GM19324 (cell line): Measurements from ENCODE around the gene TBL2.
"Not testable (repeated sequence)": the region's sequence is repeated elsewhere in the genome, so short reads cannot be mapped to it uniquely, and the experiment has no call there.

Source experiments
- ATAC-seq: cut with Tn5 transposase; IDR thresholded peaks from one replicate; pipeline ENCODE4 v1.9.1; 2021; ENCODE audit warnings: mild to moderate bottlenecking, moderate library complexity; ENCODE audit not compliant: unreplicated experiment, low FRiP score

The TBL2 gene

DNA sequence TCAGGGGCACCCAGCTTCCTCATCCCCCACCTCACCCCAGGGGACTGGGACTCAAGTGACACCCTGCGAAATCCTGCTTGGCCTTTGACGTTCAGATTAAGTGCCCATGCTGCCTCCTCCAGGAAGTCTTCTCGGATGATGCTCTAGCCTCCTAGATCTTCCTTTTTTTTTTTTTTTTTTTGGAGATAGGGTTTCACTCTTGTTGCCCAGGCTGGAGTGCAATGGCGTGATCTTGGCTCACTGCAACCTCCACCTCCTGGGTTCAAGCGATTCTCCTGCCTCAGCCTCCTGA is 29.3 kb upstream of the TBL2 start:
- not testable (repeated sequence) for ATAC-seq

DNA sequence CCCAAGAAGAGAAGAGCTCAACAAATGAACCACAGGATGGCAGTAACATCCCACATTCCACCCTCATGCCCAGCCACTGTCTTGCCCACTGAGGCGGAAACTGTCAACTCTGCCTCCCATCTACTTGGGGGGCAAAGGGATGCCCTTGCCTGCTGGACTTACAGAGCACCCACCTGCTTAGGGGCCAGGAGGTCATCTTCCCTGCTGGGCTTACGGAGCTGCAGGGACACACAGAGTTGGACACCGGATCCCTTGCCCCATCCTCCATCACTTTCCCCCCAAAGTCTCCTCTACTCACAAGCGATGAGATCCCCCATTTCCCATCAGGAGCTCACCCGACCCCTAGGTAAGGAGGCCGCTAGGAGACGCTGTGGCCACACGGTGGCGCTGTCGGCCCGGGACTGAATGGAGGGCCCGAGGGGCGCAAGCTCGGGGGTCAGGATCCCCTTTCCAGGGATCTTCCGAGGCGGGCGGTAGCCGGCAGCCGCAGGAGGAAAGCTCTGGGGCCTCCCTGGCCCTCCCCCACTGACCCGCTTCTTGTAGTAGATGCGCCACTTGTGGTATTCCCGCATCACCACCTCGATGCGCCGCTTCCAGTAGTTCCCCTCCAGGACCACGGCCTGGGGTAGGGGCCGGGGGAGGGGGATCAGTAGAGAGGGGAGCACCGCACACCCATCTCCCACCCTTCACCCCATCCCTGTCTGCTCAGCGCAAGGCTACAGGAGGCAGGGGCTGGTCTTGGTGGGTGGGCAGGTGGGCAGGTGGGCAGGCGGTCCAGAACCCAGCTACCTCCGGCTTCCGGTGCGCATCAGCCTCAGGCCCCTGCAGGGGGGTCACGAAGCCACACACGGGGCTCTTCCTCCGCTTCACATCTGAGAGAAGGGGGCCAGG is 28.7 kb upstream of the TBL2 start:
- no peak for ATAC-seq

DNA sequence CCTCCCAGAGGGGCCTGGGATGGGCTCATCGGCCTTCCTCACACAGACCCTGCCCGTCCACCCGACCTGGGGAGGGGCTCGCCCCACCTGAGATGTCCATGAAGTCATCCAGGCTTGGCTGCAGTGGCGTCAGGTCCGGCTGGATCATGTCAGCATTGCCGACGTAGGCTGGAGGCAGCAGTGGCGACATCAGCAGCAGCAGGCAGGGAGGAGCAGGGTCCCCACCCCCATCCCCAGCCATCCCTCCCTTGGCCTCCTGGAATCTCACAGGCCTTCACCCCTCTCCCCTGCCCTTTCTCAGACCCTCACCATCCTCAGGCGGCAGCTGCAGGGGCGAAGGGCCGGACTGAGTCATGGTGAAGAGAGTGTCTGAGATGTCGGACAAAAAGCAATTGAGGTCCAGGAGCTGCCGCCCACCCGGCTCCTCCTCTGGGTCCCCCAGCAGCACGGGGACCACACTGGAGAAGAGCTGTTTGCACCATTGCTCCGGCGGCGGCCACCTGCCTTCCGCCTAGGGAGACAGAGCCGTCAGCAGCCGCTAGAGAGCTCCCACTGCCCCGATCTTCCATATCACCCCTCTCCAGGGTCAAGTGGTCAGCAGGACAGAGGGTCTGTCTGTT is 27.3 kb upstream of the TBL2 start:
- ATAC-seq, result no peak

DNA sequence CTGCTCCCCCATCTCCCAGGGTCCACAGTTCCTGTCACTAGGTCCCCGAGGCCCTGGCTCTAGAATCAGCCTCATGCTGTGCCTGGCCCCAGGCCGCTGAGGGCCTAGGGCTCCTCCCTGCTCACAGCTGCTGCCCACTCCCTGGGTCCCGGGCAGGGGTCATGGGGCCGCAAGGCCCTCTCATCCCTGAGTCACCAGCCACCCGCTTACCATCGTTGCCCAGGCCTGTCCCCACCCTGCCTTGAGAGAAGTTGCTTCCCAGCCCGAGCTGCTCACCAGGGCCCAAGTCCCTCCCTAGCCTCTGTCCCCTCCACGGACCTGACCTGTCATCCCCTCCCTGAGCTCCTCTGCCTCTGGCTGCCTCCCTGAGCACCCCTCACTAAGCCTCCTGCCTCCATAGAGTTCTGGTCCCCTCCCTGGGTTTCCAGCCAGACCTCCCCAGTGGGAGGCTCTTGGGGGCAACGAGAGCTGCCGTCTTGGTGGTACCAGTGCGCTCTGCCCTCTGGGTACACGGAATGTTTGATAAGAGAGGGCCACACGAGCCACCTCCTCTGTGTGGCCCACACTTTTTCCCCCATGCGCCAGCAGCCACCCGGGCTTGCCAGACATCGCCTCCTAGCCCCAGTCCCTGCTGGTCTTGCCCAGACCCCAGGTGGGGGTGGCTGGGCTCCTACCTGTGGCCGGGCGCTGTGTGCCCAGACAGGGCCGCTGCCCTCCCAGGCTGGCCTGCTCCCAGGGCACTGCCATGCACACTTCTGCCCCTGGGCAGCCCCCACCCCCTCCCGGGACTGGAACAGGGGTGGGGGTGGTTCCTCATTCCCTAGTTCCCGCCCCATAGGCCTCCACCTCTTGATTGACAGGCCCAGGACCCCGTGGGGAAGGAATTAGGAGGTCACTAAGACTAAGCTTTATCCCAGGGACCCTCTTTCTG is 24.6 kb upstream of the TBL2 start:
- ATAC-seq, result no peak

DNA sequence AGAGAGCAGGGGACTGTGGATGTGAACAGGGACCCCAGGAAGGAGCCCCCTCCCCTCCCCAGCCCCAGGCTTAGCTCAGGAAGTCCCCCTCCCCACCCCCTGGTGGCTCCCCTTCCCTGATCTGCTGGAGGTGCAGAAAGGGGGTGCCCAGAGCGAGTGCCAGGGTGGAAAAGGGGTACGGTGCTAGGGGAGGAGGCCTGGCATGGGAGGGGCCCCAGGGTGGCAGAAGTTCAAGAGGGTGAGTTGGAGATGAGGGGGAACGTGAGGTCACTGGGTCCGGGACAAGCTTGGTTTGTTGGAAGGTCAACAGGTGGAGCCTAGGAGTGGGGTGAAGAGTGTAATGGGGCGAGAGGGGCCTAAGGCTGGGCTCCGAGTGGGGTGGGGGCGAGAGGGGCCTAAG is 21.5 kb upstream of the TBL2 start:
- ATAC-seq, result no peak

DNA sequence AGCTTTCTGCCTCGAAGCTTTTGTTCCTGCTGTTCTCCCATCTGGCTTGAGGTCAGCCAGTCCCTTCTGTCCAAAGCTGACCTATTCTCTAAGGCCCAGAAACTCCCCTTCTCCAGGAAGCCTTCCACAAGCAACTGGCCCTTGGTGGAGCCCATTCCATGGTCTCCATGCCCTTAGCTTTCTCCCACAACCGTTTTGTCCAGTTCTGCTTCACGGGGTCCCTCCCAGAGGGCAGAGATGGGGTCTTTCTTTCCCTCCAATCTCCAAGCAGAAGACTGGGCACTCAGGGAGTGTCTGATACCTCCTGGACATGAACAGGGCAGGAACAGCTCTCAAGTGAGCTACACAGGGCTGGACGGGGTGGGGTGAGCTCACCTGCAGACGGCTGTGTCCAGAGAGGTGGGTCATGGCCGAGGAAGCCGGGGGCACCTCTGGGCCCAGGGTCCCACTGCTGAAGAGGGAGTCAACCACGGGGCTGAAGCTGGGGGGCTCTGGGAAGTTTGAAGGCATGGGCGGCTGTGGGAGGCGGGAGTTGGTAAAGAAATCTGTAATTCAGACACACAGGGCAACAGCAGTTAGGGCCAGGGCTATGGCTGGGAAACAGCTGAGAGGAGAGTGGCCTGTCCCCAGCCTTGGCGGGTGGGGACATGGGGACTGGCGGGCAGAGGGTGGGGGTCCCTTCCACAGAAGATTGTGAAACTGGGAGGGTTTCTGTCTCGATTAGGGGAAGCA is 20.9 kb upstream of the TBL2 start:
- ATAC-seq, result no peak

DNA sequence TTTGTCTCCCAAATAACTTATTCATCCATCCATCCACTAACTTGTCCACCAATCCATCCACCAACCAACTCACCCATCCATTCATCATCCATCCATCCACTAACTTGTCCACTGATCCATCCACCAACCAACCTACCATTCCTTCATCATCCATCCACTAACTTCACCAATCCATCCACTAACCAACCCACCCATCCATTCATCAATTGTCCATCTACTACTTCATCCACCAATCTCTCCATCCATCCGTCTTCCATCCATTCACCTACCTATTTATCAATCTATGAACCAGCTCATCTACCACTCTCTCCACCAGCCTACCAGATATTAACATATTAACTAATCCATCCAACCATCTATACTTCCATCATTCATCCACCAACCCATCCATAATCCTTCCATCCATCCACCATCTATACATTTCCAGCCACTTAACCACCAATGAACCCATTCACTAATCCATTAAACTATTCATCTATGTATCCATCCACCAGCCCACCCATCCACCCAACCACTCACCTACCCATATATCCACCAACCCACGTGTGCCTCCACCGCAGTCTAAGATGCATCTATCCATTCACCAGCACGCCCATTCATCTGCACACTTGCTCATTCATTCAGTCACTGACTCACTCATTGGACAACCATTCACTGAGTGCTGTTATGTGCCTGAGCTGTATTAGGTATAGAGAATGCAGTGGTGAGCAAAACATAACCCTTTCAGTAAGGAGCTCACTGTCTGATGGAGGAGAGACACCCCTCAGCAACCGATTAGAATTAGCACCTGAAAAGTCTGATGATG is 19.8 kb upstream of the TBL2 start:
- ATAC-seq, result no peak

DNA sequence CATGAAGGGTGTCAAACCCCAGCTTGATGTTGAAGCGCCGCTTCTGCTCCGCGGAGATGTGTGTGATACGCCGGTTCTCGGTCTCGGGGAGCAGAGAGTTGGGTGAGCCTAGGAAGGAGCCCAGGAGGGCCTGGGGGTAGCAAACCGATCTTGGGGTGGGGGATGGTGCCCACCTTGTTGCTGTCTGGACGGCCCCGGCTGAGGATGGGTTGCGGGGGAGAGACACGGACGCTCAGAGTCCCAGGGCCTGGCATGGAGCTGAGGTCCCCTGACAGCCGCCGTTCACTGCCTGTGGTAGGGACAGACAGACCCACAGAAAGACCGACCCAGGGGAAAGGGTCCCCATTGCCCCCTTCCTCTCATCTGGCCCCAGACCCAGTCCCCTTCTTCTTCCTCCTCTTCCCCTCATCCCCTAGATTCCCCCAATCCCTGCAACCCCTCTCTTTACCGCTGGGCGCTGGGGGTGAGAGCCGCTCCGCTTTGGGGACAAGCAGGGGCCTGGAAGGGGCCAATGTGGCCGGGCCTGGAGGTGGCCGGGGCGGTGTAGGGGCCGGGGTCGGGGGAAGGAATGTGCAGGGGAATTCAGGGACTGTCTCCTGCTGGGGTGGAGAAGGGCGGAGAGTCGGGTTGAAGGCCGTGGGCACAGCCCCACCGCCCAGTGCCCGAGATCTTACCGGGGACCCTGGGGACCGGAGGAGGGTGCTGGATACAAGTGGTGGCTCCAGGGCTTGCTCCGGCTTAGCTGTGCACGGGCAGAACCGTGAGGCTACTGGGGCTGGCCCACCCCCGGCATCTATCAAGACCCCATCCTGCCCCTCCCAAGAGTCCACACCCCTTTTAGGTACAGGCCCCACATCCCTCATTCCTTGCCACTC is 18.0 kb upstream of the TBL2 start:
- ATAC-seq, result no peak

DNA sequence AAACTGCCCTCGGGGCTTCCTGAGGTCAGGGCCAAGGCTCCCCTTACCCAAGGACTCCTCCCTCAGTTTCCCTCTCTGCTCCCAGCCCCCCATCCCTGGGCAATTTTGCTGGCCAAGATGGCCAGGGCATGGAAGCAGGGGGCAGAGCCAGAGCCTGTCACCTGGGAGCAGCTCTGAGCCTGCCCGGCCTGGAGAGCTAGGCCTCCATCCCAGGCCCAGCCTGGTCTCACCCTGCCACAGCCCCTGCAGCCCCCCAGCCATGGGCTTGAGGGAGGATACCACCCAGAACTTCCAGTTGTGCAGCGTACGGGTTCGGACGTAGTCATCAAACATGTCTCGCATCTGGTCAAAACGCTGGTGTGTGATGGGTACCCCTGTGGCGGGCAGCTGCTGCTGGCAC is 17.0 kb upstream of the TBL2 start:
- ATAC-seq, result no peak

DNA sequence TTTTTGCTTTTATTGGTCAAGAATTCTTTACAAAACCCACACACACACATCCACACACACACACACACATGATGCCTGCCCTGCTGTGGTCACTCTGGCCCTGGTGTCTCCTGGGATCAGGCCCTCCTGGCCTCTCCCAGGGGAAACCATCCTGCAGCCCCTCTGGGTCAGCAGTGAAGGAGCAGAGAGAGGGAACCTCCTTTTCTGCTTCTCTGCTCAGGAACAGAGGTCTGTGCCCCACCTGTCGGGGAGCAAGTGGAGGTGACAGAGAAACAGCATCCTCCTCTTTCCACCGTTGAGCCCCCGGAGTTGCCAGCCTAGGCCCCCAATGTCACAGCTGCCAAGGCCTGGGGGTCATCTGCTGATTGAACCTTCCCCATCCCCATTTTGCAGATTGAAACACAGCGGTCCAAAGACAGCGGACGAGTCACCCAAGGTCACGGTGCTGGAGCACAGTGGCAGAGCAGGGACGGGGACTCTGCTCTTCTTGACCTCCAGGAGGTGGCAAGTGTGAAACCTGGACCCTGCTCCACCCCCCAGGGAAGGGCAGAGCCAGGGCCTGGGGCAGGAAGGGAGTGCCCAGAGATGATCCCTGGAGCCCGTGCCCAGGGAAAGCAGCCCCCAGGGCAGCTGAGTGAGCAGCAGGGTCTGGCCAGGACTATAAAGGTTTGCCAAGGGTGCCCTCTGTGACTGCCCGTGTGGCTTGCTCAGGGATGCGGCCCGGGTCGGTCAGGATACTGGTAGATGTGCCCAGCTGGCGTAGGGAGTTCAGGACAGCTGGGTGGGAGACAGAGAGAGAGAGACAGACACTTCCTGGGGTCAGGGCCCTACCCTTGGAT is 15.0 kb upstream of the TBL2 start:
- no peak for ATAC-seq

DNA sequence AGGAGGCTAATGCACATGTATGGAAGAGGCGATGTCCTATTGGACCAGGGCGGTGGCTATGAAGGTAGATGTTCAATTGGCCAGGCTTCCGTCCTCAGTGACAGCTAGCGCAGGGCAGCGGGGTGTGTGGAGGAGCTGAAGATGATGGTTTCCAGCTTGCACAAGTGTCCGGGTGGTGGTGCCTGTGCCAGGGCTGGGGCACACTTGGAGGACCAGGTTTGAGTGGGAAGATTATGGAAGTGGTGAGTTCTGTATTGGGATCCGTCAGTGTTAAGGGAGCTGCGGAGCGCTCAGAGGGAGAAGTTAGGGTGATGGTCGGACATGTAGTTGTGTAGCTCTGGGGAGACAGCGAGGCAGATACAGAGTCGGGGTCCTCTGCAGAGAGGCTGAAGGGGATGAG is 8.5 kb upstream of the TBL2 start:
- ATAC-seq, result no peak

DNA sequence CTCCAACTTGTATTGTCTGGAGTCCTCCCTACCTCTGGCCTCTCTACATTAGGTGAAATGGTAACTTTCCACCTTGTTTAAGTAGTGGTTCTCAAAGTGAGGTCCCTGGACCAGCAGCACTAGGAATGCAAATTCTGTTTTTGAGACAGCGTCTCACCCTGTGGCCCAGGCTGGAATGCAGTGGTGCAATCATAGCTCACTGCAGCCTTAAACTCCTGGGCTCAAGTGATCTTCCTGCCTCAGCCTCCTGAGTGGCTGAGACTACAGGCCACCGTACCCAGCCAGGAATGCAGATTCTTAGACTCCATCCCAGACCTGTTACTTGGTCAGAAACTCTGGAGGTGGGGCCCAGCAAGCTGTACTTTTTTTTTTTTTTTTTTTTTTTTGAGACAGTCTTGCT is 6.8 kb upstream of the TBL2 start:
- no peak for ATAC-seq

DNA sequence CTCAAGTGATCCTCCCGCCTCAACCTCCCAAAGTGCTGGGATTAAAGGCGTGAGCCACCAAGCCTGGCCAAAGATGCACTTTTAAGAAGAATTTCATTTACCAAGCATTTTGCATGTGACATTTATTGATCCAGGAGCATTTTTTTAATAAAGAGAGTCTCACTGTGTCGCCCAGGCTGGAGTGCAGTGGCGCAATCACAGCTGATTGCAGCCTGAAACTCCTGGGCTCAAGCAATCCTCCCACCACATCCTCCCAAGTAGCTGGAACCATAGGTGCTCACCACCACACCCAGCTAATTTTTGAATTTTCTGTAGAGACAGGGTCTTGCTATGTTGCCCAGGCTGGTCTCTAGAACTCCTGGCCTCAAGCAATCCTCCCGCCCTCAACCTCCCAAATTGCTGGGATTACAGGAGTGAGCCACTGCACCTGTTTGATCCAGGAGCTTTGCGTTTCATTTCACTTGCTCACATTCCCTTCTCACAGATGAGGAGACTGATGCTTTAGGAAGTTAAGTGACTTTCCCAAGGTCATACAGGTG is 4.4 kb upstream of the TBL2 start:
- ATAC-seq, result no peak

DNA sequence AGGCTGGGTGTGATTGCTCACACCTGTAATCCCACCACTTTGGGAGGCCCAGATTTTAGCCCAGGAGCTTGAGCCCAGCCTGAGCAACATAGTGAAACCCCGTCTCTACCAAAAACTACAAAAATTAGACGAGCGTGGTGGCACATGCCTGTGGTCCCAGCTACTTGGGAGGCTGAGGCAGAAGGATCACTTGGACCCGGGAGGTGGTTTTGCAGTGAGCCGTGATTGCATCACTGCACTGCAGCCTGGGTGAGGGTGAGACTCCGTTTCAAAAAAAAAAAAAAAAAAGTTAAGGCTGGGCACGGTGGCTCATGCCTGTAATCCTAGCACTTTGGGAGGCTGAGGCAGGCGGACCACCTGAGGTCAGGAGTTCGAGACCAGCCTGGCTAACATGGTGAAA is 2.6 kb upstream of the TBL2 start:
- not testable (repeated sequence) for ATAC-seq

DNA sequence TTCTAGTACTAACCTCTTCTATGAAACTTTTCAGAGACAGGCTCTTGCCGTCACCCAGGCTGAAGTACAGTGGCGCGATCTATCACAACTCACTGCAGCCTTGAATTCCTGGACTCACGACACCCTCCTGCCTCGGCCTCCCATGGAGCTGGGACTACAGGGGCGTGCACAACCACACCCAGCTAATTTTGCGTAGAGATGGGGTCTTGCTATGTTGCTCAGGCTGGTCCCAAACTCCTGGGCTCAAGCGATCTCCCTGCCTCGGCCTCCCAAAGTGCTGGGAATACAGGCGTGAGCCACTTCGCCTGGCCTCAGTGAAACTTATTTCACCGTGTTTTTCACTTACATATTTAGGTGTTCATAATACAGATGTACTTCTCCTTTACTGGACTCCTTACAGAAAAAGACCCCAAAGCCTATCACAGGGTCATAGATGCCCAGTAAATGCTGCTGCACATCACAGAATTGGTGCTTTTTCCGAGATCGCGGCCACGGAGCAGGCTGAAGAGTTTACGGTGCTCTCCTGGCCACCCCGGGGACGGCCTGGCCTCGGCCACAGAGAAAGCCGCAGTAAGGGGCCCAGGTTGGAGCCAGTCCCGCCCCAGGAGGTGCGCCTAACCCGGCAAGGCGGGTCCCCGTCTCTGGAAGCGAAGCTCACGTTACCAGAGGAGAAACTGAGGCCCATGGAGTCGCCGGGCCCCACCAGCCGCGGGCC is 595 bp downstream of the TBL2 start:
- peak; percentile 20 for ATAC-seq

DNA sequence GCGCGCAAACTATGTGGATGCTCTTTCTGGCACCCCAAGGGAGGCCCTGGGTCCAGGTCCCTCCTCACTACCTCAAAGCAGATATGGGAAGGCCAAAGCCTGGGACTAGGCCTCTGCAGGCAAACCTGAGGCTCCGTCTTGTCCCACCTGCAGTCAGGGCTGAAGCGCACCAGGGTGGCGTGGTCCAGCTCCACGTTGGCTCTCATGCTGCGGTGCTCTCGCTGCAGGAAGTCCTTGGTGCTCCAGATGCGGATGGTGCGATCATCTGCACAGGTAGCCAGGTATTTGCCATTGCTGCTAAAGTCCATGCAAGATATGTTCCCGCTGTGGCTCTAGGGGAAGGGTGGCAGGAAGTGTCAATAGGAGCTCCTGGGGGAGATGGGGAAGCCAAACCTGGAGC is 4.6 kb downstream of the TBL2 start:
- ATAC-seq, result no peak

DNA sequence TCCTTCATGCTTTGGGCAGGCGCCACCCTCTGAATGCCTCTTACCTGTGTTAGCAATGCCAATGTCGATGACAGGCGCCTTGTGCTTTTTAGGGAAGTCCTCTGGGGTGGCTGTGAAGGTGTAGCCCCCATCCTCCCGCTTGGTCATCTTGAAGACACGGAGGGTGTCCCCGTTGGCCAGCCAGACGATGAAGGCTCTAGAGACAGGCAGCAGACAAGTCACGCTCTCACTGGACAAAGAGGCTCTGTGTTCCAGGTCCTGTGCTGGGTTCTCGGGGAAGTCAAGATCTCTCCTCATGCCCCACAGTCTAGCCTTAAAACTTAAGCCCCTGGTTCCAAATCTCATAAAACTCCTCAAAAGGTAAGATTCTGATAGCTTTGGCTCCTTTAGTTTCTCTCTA is 5.1 kb downstream of the TBL2 start:
- no peak for ATAC-seq
